Fibroblast of lung (primary cell): ENCODE results near the gene SLAIN1. TPM values are rescaled to one million over a fixed set of nuclear protein-coding genes. Genes with fewer than 3 reads are reported as not detected.

Experiments
- DNase-seq, 2 donors: peaks; one replicate each; pipeline versions ENCODE4 v3.0.0 to v3.0.0-alpha.2; 2010; ENCODE audit warnings: low read depth in 2 of 2
- H2AFZ ChIP-seq: 2 replicates; pipeline ENCODE4 v1.5.1; 2012; ENCODE audit warnings: low read length, control low read depth, inconsistent platforms
- H3K27ac ChIP-seq: 2 replicates; pipeline ENCODE4 v1.5.1; 2011; ENCODE audit warnings: low read length, control low read depth; ENCODE audit not compliant: insufficient read depth
- H3K27me3 ChIP-seq: 2 replicates; pipeline ENCODE4 v1.5.1; 2011; ENCODE audit warnings: mild to moderate bottlenecking, low read length; ENCODE audit not compliant: control insufficient read depth, insufficient read depth
- H3K36me3 ChIP-seq: 2 replicates; pipeline ENCODE4 v1.5.1; 2011; ENCODE audit warnings: low read length; ENCODE audit not compliant: control insufficient read depth, insufficient read depth
- H3K4me1 ChIP-seq: 2 replicates; pipeline ENCODE4 v1.5.1; 2011; ENCODE audit warnings: low read length; ENCODE audit not compliant: control insufficient read depth, insufficient read depth; ENCODE audit errors: extremely low read depth
- H3K4me2 ChIP-seq: 2 replicates; pipeline ENCODE4 v1.5.1; 2011; ENCODE audit warnings: low read length, control low read depth; ENCODE audit not compliant: insufficient read depth; ENCODE audit errors: extremely low read depth
- H3K4me3 ChIP-seq, 4 experiments: fragments of 200-600 bp in 1 of 4; sonication (generic) in 1 of 4; replicated peaks in 1 of 4; 2 replicates each; pipeline ENCODE4 v1.5.1; 2011 to 2016; ENCODE audit warnings: low read length in 4 of 4, low read depth in 3 of 4, mild to moderate bottlenecking in 3 of 4, control low read depth in 2 of 4, inconsistent platforms in 1 of 4, mixed read lengths in 1 of 4; ENCODE audit not compliant: insufficient read depth in 1 of 4; ENCODE audit errors: control extremely low read depth in 1 of 4
- H3K79me2 ChIP-seq: 2 replicates; pipeline ENCODE4 v1.5.1; 2012; ENCODE audit warnings: mild to moderate bottlenecking, low read length, inconsistent platforms; ENCODE audit not compliant: control insufficient read depth, insufficient read depth
- H3K9ac ChIP-seq: 2 replicates; pipeline ENCODE4 v1.5.1; 2011; ENCODE audit warnings: mild to moderate bottlenecking, low read length, control low read depth; ENCODE audit not compliant: insufficient read depth
- H3K9me3 ChIP-seq: 2 replicates; pipeline ENCODE4 v1.5.1; 2012; ENCODE audit warnings: low read depth, low read length; ENCODE audit not compliant: control insufficient read depth, insufficient read depth
- H4K20me1 ChIP-seq: 2 replicates; pipeline ENCODE4 v1.5.1; 2011; ENCODE audit warnings: low read length; ENCODE audit not compliant: control insufficient read depth, insufficient read depth; ENCODE audit errors: extremely low read depth
- CTCF ChIP-seq, 2 donors: IDR thresholded peaks in 1 of 2; conservative IDR thresholded peaks in 1 of 2; 1 replicate in 1 of 2; 2 replicates in 1 of 2; pipeline ENCODE4 v1.5.1; 2011 to 2012; ENCODE audit warnings: low read length in 2 of 2, control low read depth in 1 of 2, inconsistent platforms in 1 of 2, low read depth in 1 of 2, mild to moderate bottlenecking in 1 of 2
- EZH2 ChIP-seq: IDR thresholded peaks from 2 replicates; pipeline ENCODE4 v1.5.1; 2012; ENCODE audit warnings: low read length, control low read depth, mild to moderate bottlenecking; ENCODE audit errors: missing control alignments
- polyA plus RNA-seq, 2 donors: library from polyadenylated mRNA; depleted of rRNA in 1 of 2; stranded (reverse) in 1 of 2; unstranded in 1 of 2; fragments of >200 nt; gene quantifications; 2 replicates each; pipeline ENCODE4 v1.2.1, GENCODE V29; 2011 to 2012; ENCODE audit warnings: missing spikeins in 1 of 2
- total RNA-seq: library from RNA; depleted of rRNA; stranded (reverse); fragments of >200 nt; gene quantifications from 2 replicates; pipeline ENCODE4 v1.2.1, GENCODE V29; 2014

SLAIN1 gene
- total and polyA plus RNA-seq, 2 donors (not counting 1 experiment from before 2014, with no cell fraction given): 0.54 to 2.6 TPM

GRCh38 chr13:77784515-77784914, 87.0 kb downstream of the SLAIN1 start:
- Histone ChIP-seq H3K9me3 (no peaks in the 10 kb centered on the region), H3K4me2 (no peak overlapping the region), H3K27ac (no peak overlapping the region), H2AFZ (no peak overlapping the region), H3K4me3 (no peak overlapping the region), H3K9ac (no peak overlapping the region), H3K4me1 (no peaks in the 10 kb centered on the region), H3K79me2 (no peaks in the 10 kb centered on the region), H3K27me3 (no peaks in the 10 kb centered on the region), H3K36me3 (no peaks in the 10 kb centered on the region), H4K20me1 (no peaks in the 10 kb centered on the region)
- no peak for TF ChIP-seq EZH2
- TF ChIP-seq CTCF (conservative IDR thresholded peaks at IDR 0.05 in 1 of 2, IDR thresholded peaks at IDR 0.05 in 1 of 2; ENCODE audit: low read depth in 1 of 2, low read length in 2 of 2): no peak
- DNase-seq: no peak

GRCh38 chr13:77786695-77787287, 89.3 kb downstream of the SLAIN1 start:
- H4K20me1 ChIP-seq: no peaks in the 10 kb centered on the region
- TF ChIP-seq CTCF (conservative IDR thresholded peaks at IDR 0.05 in 1 of 2, IDR thresholded peaks at IDR 0.05 in 1 of 2; ENCODE audit: low read depth in 1 of 2, low read length in 2 of 2) (no peak), EZH2 (no peak)
- H3K9me3 ChIP-seq: no peaks in the 10 kb centered on the region
- no peaks in the 10 kb centered on the region for H3K27me3 ChIP-seq
- H3K36me3 ChIP-seq: no peaks in the 10 kb centered on the region
- H3K4me3 ChIP-seq: no peak overlapping the region
- peak in 1 of 2 donors; percentile 14 for DNase-seq
- no peaks in the 10 kb centered on the region for H3K4me1 ChIP-seq
- no peak overlapping the region for H3K27ac ChIP-seq
- no peak overlapping the region for H3K4me2 ChIP-seq
- no peak overlapping the region for H2AFZ ChIP-seq
- no peaks in the 10 kb centered on the region for H3K79me2 ChIP-seq
- H3K9ac ChIP-seq: no peak overlapping the region

GRCh38 chr13:77789376-77789775, 91.9 kb downstream of the SLAIN1 start:
- no peak overlapping the region for H2AFZ ChIP-seq
- no peaks in the 10 kb centered on the region for H3K9me3 ChIP-seq
- H4K20me1 ChIP-seq: no peaks in the 10 kb centered on the region

More at GRCh38 chr13:77789376-77789775, 91.9 kb downstream of the SLAIN1 start:
- Histone ChIP-seq H3K9ac (no peak overlapping the region), H3K4me3 (no peak overlapping the region), H3K4me1 (no peaks in the 10 kb centered on the region), H3K36me3 (no peaks in the 10 kb centered on the region), H3K79me2 (no peaks in the 10 kb centered on the region), H3K4me2 (no peak overlapping the region), H3K27me3 (no peaks in the 10 kb centered on the region), H3K27ac (no peak overlapping the region)
- no peak for DNase-seq
- TF ChIP-seq EZH2 (no peak), CTCF (conservative IDR thresholded peaks at IDR 0.05 in 1 of 2, IDR thresholded peaks at IDR 0.05 in 1 of 2; ENCODE audit: low read depth in 1 of 2, low read length in 2 of 2) (no peak)
